DLD1 (cell line): Measurements from ENCODE around the gene IL22RA2.
"Not testable (repeated sequence)": the region's sequence is repeated elsewhere in the genome, so short reads cannot be mapped to it uniquely, and the experiment has no call there.

Experiments used
- in situ Hi-C: cut with HindIII; loops from 2 replicates; pipeline ENCODE4 v1.10.0; 2017; ENCODE audit warnings: low sequenced_read_pairs

Gene IL22RA2

GRCh38 chr6:137173501-137173900 lies at the start of gene IL22RA2:
Gene IL22RA2 (minus strand): TSS chr6:137173644. CDS start chr6:137161749, 11,895 bp downstream.
- in situ Hi-C loops, result no loop called here

DNA sequence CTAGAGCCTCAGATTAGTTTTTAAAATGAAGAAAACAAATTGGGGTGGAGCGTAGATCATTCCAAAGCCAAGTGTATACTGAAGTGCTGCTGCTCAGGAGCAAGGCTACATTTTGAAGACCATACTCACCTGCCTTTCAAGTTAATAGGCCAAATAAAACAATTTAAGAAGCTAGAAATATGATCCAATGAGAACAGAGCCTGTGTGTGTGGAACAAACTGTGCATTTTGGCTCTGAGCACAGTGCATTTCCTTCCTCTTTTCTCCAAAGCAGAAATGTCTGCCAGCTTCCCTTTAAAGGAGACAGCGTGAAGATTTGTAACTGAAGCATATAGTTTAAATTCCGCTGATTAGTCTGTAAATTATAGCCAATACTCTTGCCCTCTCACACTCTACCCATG lies 48.9 kb upstream of the IL22RA2 start:
- in situ Hi-C loops, result no loop called here

DNA sequence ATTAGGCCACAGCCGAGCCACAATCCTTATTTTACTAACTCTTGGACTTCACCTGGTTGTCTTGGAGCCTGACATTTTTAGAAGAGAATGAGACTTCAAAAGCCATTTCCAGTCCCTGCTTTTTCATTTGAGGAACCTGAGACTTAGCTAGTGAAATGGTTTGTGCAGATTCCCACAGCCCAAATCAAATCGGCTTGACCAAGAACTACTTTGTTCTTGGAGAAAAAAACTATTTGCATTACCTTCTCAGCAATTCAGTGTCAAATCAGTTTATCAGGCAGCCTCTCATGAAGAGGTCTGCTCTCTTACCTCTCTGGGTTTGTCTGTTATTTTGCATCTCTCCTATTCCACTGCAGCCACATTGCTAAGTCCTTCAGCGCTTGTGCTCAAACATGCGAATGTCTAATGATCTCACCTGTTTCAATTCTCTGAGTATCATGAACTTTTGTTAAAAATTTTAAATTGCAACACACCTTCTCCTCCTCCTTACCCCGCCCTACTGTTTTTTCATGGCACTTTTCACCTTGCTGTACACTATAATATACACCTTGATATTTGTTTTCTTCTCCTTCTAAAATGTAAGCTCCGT lies 46.3 kb upstream of the IL22RA2 start:
- in situ Hi-C loops, result no loop called here

- in situ Hi-C loops, result no loop called here
Measured at GRCh38 chr6:137218917-137219663, 45.6 kb upstream of the IL22RA2 start, which contains the start of gene IFNGR1. Gene IFNGR1 (minus strand): TSS chr6:137219385. CDS start chr6:137219327, 58 bp downstream.

DNA sequence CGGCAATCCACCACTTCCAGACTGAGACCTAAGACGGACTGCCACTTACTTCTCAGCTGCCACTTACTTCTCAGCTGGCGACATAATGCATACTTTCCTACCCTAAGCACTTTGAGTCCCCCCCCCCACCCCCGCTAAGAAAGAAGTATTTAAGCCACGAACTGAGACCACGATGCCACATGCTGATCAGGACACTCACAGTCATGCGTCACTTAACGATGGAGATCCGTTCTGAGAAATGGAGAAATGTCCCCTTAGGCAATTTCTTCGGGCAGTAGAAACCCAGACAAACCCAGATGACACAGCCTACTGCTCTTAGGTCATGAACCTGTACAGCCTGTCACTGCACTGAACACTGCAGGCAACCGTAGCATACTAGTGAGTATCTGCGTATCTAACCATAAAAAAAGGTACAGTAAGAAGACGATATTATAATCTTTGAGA lies 45.1 kb upstream of the IL22RA2 start:
- in situ Hi-C loops, result no loop called here

GRCh38 chr6:137217801-137218472 lies 44.5 kb upstream of the IL22RA2 start:
- in situ Hi-C loops, result no loop called here

DNA sequence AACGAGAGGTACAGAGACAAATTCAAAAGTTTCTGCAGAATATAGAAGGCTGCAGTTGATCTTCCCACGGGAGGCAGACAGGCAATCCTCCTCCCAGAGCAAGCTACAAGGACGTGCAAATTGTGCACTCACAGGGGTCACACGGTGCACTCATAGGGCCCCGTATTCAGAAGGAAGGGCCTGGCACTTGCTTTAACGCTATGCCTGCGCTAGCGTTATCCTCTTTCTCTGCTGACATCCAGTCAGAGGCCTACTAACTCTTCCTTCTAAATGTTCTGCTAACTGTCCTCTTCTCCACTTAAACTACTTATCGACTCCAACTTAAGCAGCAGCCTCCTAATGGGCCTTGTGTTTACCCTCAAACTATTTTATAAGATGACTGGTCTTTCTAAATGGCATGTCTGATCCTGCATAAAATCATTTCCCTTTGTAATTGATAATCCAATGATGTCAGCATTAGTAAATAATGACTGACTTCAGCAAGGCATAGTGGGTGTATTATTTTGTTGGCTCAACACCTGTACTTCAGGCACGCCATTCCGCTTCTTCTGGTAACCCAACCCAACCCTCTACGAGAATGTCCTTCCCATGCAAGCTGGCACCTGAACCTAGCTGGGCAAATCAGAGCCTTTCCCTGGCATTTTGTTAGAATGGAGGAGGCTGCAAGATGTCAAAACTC lies 43.6 kb upstream of the IL22RA2 start:
- in situ Hi-C loops, result no loop called here

GRCh38 chr6:137216106-137216505 lies 42.7 kb upstream of the IL22RA2 start:
- in situ Hi-C loops, result no loop called here

DNA sequence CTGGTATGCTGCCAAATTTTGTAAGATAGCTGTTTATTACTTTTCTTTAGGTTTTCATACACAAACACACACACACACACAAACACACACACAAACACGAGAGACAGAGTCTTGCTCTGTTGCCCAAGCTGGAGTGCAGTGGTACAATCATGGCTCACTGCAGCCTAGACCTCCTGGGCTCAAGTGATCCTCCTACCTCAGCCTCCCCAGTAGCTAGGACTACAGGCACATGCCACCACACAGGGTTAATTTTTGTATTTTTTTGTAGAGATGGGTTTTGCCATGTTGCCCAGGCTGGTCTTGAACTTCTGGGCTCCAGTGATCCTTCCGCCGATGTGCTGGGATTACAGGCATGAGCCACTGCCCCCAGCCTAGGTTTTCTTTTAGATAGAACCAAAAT lies 42.2 kb upstream of the IL22RA2 start:
- in situ Hi-C loops, result not testable (repeated sequence)

DNA sequence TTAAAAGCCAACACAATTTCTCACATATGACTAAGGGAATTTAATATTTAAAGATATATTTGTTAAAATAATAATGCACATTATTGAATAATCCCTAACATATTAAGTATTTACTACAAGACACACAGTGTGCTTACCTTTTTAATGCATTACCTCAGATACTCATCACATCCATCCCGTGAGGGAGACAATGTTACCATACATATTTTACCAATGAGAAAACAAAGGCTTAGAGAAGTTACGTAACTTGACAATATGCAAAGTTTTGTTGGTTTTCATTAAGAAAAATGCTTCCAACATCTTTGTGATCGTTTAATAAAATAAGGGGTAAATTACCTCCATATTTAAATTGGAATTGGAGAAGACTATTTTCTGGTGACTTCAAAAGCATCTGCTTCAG lies 41.5 kb upstream of the IL22RA2 start:
- in situ Hi-C loops, result no loop called here

- in situ Hi-C loops, result no loop called here
Measured at GRCh38 chr6:137213813-137214212, 40.4 kb upstream of the IL22RA2 start.

DNA sequence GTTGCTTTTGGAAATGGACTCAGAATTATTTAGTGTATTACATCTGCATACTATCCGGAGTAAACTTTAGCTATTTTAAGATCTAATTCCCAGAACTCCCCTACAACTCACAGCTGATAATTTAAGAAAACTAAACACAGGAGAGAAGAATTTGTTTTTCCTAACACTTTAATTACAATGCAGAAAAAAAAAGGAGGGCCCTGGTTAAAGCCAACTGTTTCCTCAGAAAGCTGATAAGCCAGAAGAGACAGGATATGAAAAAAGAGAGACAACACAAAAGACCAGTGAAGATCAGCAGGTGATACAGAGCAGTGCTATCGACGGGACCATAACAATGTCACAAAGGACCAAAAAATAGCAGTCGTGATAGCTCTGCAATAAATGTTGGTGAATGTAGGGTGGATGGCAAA lies 39.9 kb upstream of the IL22RA2 start:
- in situ Hi-C loops, result no loop called here

GRCh38 chr6:137211910-137212309 lies 38.5 kb upstream of the IL22RA2 start:
- in situ Hi-C loops, result no loop called here

DNA sequence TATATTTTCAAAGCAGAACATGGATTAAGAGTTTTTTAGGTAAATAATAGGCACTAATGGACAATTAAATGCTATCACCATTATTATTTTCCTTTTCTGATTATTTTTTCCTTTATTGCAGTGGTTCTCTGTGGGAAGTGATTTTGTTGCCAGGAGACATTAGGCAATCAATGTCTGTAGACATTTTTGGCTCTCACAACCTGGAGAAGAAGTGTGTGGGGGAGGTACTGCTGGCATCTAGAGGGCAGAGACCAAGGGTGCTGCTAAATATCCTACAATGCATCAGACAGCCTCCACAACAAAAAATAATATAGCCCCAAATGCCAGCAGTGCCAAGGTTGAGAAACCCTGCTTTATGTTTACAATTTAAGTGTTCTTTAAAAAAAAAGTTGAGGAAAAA lies 37.5 kb upstream of the IL22RA2 start:
- in situ Hi-C loops, result no loop called here

DNA sequence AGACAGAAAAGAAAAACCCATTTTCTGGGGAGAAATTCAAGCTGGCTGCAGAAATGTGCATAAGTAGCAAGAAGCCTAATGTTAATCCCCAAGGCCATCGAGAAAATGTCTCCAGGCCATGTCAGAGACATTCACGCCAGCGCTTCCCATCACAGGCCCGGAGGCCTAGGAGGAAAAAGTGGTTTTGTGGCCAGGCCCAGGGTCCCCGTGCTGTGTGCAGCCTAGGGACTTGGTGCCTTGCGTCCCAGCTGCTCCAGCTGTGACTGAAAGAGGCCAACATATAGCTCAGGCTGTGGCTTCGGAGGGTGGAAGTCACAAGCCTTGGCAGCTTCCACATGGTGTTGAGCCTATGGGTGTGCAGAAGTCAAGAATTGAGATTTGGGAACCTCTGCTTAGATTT lies 34.8 kb upstream of the IL22RA2 start:
- in situ Hi-C loops, result no loop called here

DNA sequence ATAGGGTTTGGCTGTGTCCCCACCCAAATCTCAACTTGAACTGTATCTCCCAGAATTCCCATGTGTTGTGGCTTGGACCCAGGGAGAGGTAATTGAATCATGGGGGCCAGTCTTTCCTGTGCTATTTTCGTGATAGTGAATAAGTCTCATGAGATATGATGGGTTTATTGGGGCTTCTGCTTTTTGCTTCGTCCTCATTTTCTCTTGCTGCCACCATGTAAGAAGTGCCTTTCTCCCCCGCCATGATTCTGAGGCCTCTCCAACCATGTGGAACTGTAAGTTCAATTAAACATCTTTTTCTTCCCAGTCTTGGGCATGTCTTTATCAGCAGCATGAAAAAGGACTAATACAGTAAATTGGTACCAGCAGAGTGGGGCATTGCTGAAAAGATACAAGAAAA lies 34.0 kb upstream of the IL22RA2 start:
- in situ Hi-C loops, result not testable (repeated sequence)

DNA sequence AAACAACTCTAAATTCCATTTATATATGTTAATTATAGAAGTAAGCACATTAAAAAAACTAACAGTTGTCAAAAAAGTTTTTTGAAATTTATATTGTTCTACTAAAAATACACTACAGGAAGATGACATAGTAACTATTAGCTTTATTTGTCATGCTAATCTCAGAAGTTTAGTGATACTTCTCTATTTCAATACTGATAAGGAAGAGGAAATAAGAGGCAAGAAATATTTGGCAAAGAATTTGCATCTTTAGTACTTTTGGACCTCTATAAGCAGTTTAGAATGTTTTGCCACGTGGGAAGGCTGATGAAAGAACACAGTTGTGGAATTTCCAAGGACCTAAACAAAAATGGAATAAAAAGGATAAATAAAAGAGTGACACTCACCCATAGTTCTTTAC lies 33.1 kb upstream of the IL22RA2 start:
- in situ Hi-C loops, result no loop called here

GRCh38 chr6:137203256-137203655 lies 29.8 kb upstream of the IL22RA2 start:
- in situ Hi-C loops, result no loop called here

GRCh38 chr6:137202078-137202477 lies 28.6 kb upstream of the IL22RA2 start:
- in situ Hi-C loops, result no loop called here

DNA sequence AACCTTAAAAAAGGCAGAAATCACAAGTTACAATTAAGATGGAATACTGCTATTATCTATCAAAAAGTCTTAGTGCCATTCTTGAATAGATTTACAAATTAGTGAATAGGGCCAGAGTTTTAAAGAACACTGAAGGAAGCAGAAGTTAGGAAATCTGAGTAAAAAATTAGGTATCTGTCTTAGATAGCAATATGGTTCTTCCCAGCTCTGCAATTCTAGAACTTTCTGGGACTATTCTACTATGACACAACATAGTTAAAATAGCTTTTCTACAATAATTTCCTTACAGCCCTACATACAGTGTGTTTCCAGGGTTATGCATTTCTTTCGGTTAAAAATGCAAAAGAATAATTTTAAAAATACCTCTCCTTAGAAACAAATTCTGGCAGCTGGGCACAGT lies 27.6 kb upstream of the IL22RA2 start:
- in situ Hi-C loops, result no loop called here

- in situ Hi-C loops, result no loop called here
Measured at GRCh38 chr6:137200288-137200687, 26.8 kb upstream of the IL22RA2 start.
